Fibroblast of lung (primary cell): ENCODE measurements around the gene RPL10.

ENCODE experiments used
- CTCF ChIP-seq, 2 donors: IDR thresholded peaks in 1 of 2; conservative IDR thresholded peaks in 1 of 2; 1 replicate in 1 of 2; 2 replicates in 1 of 2; pipeline ENCODE4 v1.5.1; 2011 to 2012; ENCODE audit warnings: low read length in 2 of 2, control low read depth in 1 of 2, inconsistent platforms in 1 of 2, low read depth in 1 of 2, mild to moderate bottlenecking in 1 of 2
- EZH2 ChIP-seq: IDR thresholded peaks from 2 replicates; pipeline ENCODE4 v1.5.1; 2012; ENCODE audit warnings: low read length, control low read depth, mild to moderate bottlenecking; ENCODE audit errors: missing control alignments

DNA sequence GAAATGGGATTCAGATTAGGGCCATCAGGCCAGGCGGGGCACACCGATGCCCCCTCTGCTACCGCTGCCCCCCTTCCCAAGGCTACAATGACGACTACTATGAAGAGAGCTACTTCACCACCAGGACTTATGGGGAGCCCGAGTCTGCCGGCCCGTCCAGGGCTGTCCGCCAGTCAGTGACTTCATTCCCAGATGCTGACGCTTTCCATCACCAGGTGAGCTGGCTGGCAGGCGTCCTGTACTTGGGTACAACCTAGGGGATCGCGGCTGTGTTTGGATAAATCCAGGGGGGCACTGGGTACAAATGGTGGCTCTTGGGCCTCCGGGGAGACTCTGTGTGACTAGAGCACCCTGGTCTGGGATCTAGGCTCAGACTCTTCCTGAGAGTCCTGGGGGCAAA lies 18.0 kb upstream of the RPL10 start:
- TF ChIP-seq CTCF (conservative IDR thresholded peaks at IDR 0.05 in 1 of 2, IDR thresholded peaks at IDR 0.05 in 1 of 2; ENCODE audit: low read depth in 1 of 2, low read length in 2 of 2) (no peak), EZH2 (no peak)
